Measurements from ENCODE around the gene ANKRD60.

Gene ANKRD60

GRCh38 chr20:58225452-58226200, 2.8 kb downstream of the ANKRD60 start:
- TF ChIP-seq CTCF (IDR thresholded peaks at IDR 0.05; ENCODE audit: extremely low read depth, insufficient read depth, missing control alignments): no peak
- DNase-seq (ENCODE audit: low spot score): no peak
- in situ Hi-C loops (cut with MboI; ENCODE audit: low pct_unique_long_range_greater_than_20kb, low sequenced_read_pairs, unreplicated experiment): loop anchor here (25.0 kb wide), 2 partner anchors 462 to 612 kb away; partner anchors contain the start of gene NPEPL1

GRCh38 chr20:58224974-58225373, 3.5 kb downstream of the ANKRD60 start:
- DNase-seq (ENCODE audit: low spot score): no peak
- in situ Hi-C loops (cut with MboI; ENCODE audit: low pct_unique_long_range_greater_than_20kb, low sequenced_read_pairs, unreplicated experiment): loop anchor here (25.0 kb wide), 4 partner anchors 462 to 838 kb away; partner anchors contain the start of genes NPEPL1, RBM38 and ZBP1
- no peak for TF ChIP-seq CTCF (IDR thresholded peaks at IDR 0.05; ENCODE audit: extremely low read depth, insufficient read depth, missing control alignments)

- in situ Hi-C loops (cut with MboI; ENCODE audit: low pct_unique_long_range_greater_than_20kb, low sequenced_read_pairs, unreplicated experiment): loop anchor here (25.0 kb wide), 2 partner anchors 612 to 837 kb away; partner anchors contain the start of genes RBM38 and ZBP1
- DNase-seq (ENCODE audit: low spot score): no peak
- TF ChIP-seq CTCF (IDR thresholded peaks at IDR 0.05; ENCODE audit: extremely low read depth, insufficient read depth, missing control alignments): no peak
Observed at GRCh38 chr20:58224097-58224496, 4.4 kb downstream of the ANKRD60 start.

- no peak for TF ChIP-seq CTCF (IDR thresholded peaks at IDR 0.05; ENCODE audit: extremely low read depth, insufficient read depth, missing control alignments)
- in situ Hi-C loops (cut with MboI; ENCODE audit: low pct_unique_long_range_greater_than_20kb, low sequenced_read_pairs, unreplicated experiment): loop anchor here (25.0 kb wide), 2 partner anchors 611 to 836 kb away; partner anchors contain the start of genes RBM38 and ZBP1
Observed at GRCh38 chr20:58223358-58223941, 5.0 kb downstream of the ANKRD60 start.

GRCh38 chr20:58222446-58222845, 6.0 kb downstream of the ANKRD60 start:
- TF ChIP-seq CTCF (IDR thresholded peaks at IDR 0.05; ENCODE audit: extremely low read depth, insufficient read depth, missing control alignments): no peak
- DNase-seq (ENCODE audit: low spot score): no peak
- in situ Hi-C loops (cut with MboI; ENCODE audit: low pct_unique_long_range_greater_than_20kb, low sequenced_read_pairs, unreplicated experiment): loop anchor here (25.0 kb wide), 2 partner anchors 610 to 835 kb away; partner anchors contain the start of genes RBM38 and ZBP1

More at GRCh38 chr20:58223358-58223941, 5.0 kb downstream of the ANKRD60 start:
- DNase-seq (ENCODE audit: low spot score): no peak

GRCh38 chr20:58219342-58219700, 9.1 kb downstream of the ANKRD60 start:
- in situ Hi-C loops (cut with MboI; ENCODE audit: low pct_unique_long_range_greater_than_20kb, low sequenced_read_pairs, unreplicated experiment): loop anchor here (25.0 kb wide), 2 partner anchors 607 to 832 kb away; partner anchors contain the start of genes RBM38 and ZBP1
- TF ChIP-seq CTCF (IDR thresholded peaks at IDR 0.05; ENCODE audit: extremely low read depth, insufficient read depth, missing control alignments): no peak
- no peak for DNase-seq (ENCODE audit: low spot score)
